Endodermal cell (in vitro differentiated cells): ENCODE results near the gene MBD3L4. TPM values are rescaled to one million over a fixed set of nuclear protein-coding genes. Genes with fewer than 3 reads are reported as not detected.

Experiments used
- DNase-seq: peaks from one replicate; pipeline ENCODE4 v3.0.0-alpha.2; 2017
- H3K27ac ChIP-seq: 2 replicates; pipeline ENCODE4 v1.5.1; 2013; ENCODE audit warnings: mild to moderate bottlenecking, low read depth, low read length, moderate library complexity
- H3K27me3 ChIP-seq: 2 replicates; pipeline ENCODE4 v1.6.1; 2013; ENCODE audit warnings: mild to moderate bottlenecking, low read length, moderate library complexity; ENCODE audit not compliant: insufficient read depth, control insufficient read depth, poor library complexity, severe bottlenecking
- H3K36me3 ChIP-seq: 2 replicates; pipeline ENCODE4 v1.7.0; 2013; ENCODE audit warnings: mild to moderate bottlenecking, low read length, moderate library complexity; ENCODE audit not compliant: control insufficient read depth, insufficient read depth
- H3K4me1 ChIP-seq: one replicate; pipeline ENCODE4 v1.7.0; 2013; ENCODE audit warnings: low read length; ENCODE audit not compliant: control insufficient read depth, insufficient read depth
- H3K4me3 ChIP-seq: 2 replicates; pipeline ENCODE4 v1.5.1; 2013; ENCODE audit warnings: mild to moderate bottlenecking, low read length, moderate library complexity
- H3K9ac ChIP-seq: 2 replicates; pipeline ENCODE4 v1.6.1; 2013; ENCODE audit warnings: mild to moderate bottlenecking, low read length, moderate library complexity; ENCODE audit not compliant: poor library complexity, severe bottlenecking; ENCODE audit errors: extremely low read depth
- H3K9me3 ChIP-seq: 2 replicates; pipeline ENCODE4 v1.6.1; 2013; ENCODE audit warnings: mild to moderate bottlenecking, low read length, moderate library complexity; ENCODE audit not compliant: control insufficient read depth
- H3K27ac Mint-ChIP-seq: 2 replicates; pipeline ENCODE4 v1.8.0; 2020; ENCODE audit warnings: mixed read lengths
- H3K27me3 Mint-ChIP-seq: 2 replicates; pipeline ENCODE4 v1.8.0; 2021; ENCODE audit warnings: mild to moderate bottlenecking, mixed read lengths; ENCODE audit not compliant: insufficient read depth
- H3K36me3 Mint-ChIP-seq: 2 replicates; pipeline ENCODE4 v1.8.0; 2020; ENCODE audit warnings: low read depth, mixed read lengths
- H3K4me1 Mint-ChIP-seq: 2 replicates; pipeline ENCODE4 v1.8.0; 2020; ENCODE audit warnings: mixed read lengths
- H3K4me3 Mint-ChIP-seq: 2 replicates; pipeline ENCODE4 v1.8.0; 2020; ENCODE audit warnings: mild to moderate bottlenecking, moderate library complexity, mixed read lengths
- H3K9me3 Mint-ChIP-seq: 2 replicates; pipeline ENCODE4 v1.8.0; 2020; ENCODE audit warnings: mild to moderate bottlenecking, mixed read lengths
- WGBS, 2 experiments: methylation state at CpG; one replicate each; pipeline versions ENCODE4 v1.1.5 to v1.1.7; 2013; ENCODE audit warnings: missing lambda C conversion rate in 2 of 2, mixed read lengths in 1 of 2; ENCODE audit not compliant: insufficient coverage in 1 of 2, insufficient read length in 1 of 2; 5-methylcytosine and 5-hydroxymethylcytosine counted together
- total RNA-seq, 2 donors: library from RNA; stranded (reverse); fragmentation: NEBNext Ultra II Directional in 1 of 2; extraction: Animal tissue kit (Norgen Biotek cat#: 25700) in 1 of 2; gene quantifications; 2 replicates in 1 of 2; 3 replicates in 1 of 2; pipeline ENCODE4 v1.2.1, GENCODE V29; 2021
- TF ChIP-seq, protein P1 (sequence below): fragments of 200-600 bp; sonication (generic); conservative IDR thresholded peaks from 2 replicates; pipeline ENCODE4 v1.5.0; 2021; ENCODE audit warnings: antibody characterized with exemption, mild to moderate bottlenecking

The MBD3L4 gene
- total RNA-seq, 2 donors from 2014 or later = not detected

- Mint-ChIP-seq H3K27me3 (peaks cover 2% of the 10 kb centered on the region), H3K9me3 (peaks cover 83% of the 10 kb centered on the region), H3K4me3 (no peak overlapping the region), H3K4me1 (no peaks in the 10 kb centered on the region), H3K36me3 (no peaks in the 10 kb centered on the region), H3K27ac (no peak overlapping the region)
- Histone ChIP-seq H3K9ac (no peak overlapping the region), H3K4me3 (no peak overlapping the region), H3K4me1 (no peaks in the 10 kb centered on the region), H3K27ac (no peak overlapping the region), H3K9me3 (peaks cover 48% of the 10 kb centered on the region), H3K27me3 (no peaks in the 10 kb centered on the region), H3K36me3 (no peaks in the 10 kb centered on the region)
- DNase-seq = no peak
- 82 to 87% methylated on average over 9 to 11 of the region's 12 CpGs for WGBS, 2 experiments
- TF ChIP-seq, protein P1, sequence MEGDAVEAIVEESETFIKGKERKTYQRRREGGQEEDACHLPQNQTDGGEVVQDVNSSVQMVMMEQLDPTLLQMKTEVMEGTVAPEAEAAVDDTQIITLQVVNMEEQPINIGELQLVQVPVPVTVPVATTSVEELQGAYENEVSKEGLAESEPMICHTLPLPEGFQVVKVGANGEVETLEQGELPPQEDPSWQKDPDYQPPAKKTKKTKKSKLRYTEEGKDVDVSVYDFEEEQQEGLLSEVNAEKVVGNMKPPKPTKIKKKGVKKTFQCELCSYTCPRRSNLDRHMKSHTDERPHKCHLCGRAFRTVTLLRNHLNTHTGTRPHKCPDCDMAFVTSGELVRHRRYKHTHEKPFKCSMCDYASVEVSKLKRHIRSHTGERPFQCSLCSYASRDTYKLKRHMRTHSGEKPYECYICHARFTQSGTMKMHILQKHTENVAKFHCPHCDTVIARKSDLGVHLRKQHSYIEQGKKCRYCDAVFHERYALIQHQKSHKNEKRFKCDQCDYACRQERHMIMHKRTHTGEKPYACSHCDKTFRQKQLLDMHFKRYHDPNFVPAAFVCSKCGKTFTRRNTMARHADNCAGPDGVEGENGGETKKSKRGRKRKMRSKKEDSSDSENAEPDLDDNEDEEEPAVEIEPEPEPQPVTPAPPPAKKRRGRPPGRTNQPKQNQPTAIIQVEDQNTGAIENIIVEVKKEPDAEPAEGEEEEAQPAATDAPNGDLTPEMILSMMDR = no peak
These were observed 29.0 kb downstream of the MBD3L4 start for GRCh38 chr19:7010722-7011593.

- no peaks in the 10 kb centered on the region for H3K4me1 ChIP-seq
- H3K36me3 Mint-ChIP-seq = no peaks in the 10 kb centered on the region
- H3K27me3 Mint-ChIP-seq = peaks cover 2% of the 10 kb centered on the region
- H3K9ac ChIP-seq = no peak overlapping the region
- no peaks in the 10 kb centered on the region for H3K4me1 Mint-ChIP-seq
- TF ChIP-seq, protein P1 = no peak
- no peak overlapping the region for H3K4me3 ChIP-seq
- DNase-seq = no peak
- no peaks in the 10 kb centered on the region for H3K27me3 ChIP-seq
- H3K27ac Mint-ChIP-seq = no peak overlapping the region
- H3K9me3 ChIP-seq = peaks cover 35% of the 10 kb centered on the region
- H3K27ac ChIP-seq = no peak overlapping the region
- H3K9me3 Mint-ChIP-seq = peaks cover 84% of the 10 kb centered on the region
- no peaks in the 10 kb centered on the region for H3K36me3 ChIP-seq
- H3K4me3 Mint-ChIP-seq = no peak overlapping the region
- WGBS, 2 experiments = 64 to 65% methylated on average over 2 to 4 of the region's 4 CpGs
These were observed 32.1 kb downstream of the MBD3L4 start for GRCh38 chr19:7007859-7008258.

DNA sequence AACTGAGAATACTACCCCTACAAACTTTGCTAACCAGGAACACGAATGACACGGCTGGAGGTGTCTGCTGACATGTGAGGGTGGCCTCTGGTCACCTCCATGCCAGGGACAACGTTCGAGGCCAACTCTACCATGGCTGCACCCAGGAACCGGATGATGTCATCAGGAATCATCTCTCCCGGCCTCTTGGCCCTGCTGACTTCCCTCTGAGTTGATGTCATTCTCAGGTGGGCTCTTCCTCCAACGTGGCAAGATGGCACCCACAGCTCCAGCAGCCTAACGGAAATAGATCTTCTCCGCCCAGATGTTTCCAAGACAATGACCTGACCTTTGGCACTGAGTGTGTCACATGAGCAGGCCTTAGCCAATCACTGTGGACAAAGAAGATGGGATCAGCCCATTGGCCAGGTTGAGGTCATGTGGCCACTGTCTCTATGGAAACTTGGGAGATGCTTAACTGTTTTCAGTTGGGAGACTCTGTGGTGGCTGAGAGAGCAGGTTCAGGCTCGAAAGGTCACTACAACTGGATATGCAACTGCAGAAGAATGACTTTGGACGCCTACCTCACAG is 33.8 kb downstream of the MBD3L4 start:
- no peaks in the 10 kb centered on the region for H3K36me3 Mint-ChIP-seq
- whole genome bisulfite sequencing, 2 experiments = 60 to 67% methylated on average over 11 of the region's 11 CpGs
- DNase-seq = no peak
- TF ChIP-seq, protein P1 = no peak
- Histone ChIP-seq H3K4me3 (no peak overlapping the region), H3K9me3 (peaks cover 31% of the 10 kb centered on the region), H3K9ac (no peak overlapping the region), H3K27ac (no peak overlapping the region), H3K4me1 (no peaks in the 10 kb centered on the region), H3K27me3 (no peaks in the 10 kb centered on the region), H3K36me3 (no peaks in the 10 kb centered on the region)
- H3K27me3 Mint-ChIP-seq = no peaks in the 10 kb centered on the region
- no peak overlapping the region for H3K4me3 Mint-ChIP-seq
- no peak overlapping the region for H3K27ac Mint-ChIP-seq
- peaks cover 80% of the 10 kb centered on the region for H3K9me3 Mint-ChIP-seq
- H3K4me1 Mint-ChIP-seq = no peaks in the 10 kb centered on the region
